Osteoblast (primary cell): ENCODE results near the gene WASF3. TPM values are rescaled to one million over a fixed set of nuclear protein-coding genes. Genes with fewer than 3 reads are reported as not detected.
A peak's percentile ranks its signal among the peaks of the same experiment; 100 is the strongest.

ENCODE experiments used
- DNase-seq: peaks from one replicate; pipeline ENCODE4 v3.0.0; 2011; ENCODE audit warnings: low spot score, mixed read lengths; ENCODE audit not compliant: insufficient read length; ENCODE audit errors: missing footprints
- H2AFZ ChIP-seq: 2 replicates; pipeline ENCODE4 v1.6.0; 2011; ENCODE audit warnings: mild to moderate bottlenecking, low read length
- H3K27ac ChIP-seq: 2 replicates; pipeline ENCODE4 v1.5.1; 2011; ENCODE audit warnings: mild to moderate bottlenecking, low read depth, low read length, moderate library complexity
- H3K27me3 ChIP-seq: 2 replicates; pipeline ENCODE4 v1.6.0; 2012; ENCODE audit warnings: mild to moderate bottlenecking, control low read depth, inconsistent platforms, low read length, moderate library complexity; ENCODE audit not compliant: insufficient read depth
- H3K36me3 ChIP-seq: 2 replicates; pipeline ENCODE4 v1.5.1; 2011; ENCODE audit warnings: mild to moderate bottlenecking, low read length, control low read depth, moderate library complexity; ENCODE audit not compliant: insufficient read depth
- H3K4me1 ChIP-seq: 2 replicates; pipeline ENCODE4 v1.5.1; 2011; ENCODE audit warnings: mild to moderate bottlenecking, low read length, control low read depth, moderate library complexity; ENCODE audit not compliant: insufficient read depth
- H3K4me2 ChIP-seq: 2 replicates; pipeline ENCODE4 v1.6.0; 2011; ENCODE audit warnings: mild to moderate bottlenecking, low read length; ENCODE audit not compliant: insufficient read depth
- H3K4me3 ChIP-seq: fragments of 200-600 bp; sonication (generic); 3 replicates; pipeline ENCODE4 v1.5.1; 2012; ENCODE audit warnings: mild to moderate bottlenecking, low read length, inconsistent platforms; ENCODE audit not compliant: insufficient read depth
- H3K79me2 ChIP-seq: 2 replicates; pipeline ENCODE4 v1.6.0; 2012; ENCODE audit warnings: mild to moderate bottlenecking, low read length, control low read depth, inconsistent platforms; ENCODE audit not compliant: insufficient read depth
- H3K9me3 ChIP-seq: 2 replicates; pipeline ENCODE4 v1.5.1; 2011; ENCODE audit warnings: low read depth, low read length, control low read depth
- H4K20me1 ChIP-seq: 2 replicates; pipeline ENCODE4 v1.6.0; 2012; ENCODE audit warnings: mild to moderate bottlenecking, low read length, control low read depth; ENCODE audit not compliant: insufficient read depth
- total RNA-seq: library from RNA; depleted of rRNA; stranded (reverse); fragments of >200 nt; gene quantifications from 2 replicates; pipeline ENCODE4 v1.2.3, GENCODE V29; 2012
- TF ChIP-seq, protein P1 (sequence below): IDR thresholded peaks from 2 replicates; pipeline ENCODE4 v1.5.1; 2011; ENCODE audit warnings: mild to moderate bottlenecking, low read depth, low read length, moderate library complexity; ENCODE audit errors: extremely low read depth

Gene WASF3
- total RNA-seq, 1 donor = 23.5 TPM

DNA sequence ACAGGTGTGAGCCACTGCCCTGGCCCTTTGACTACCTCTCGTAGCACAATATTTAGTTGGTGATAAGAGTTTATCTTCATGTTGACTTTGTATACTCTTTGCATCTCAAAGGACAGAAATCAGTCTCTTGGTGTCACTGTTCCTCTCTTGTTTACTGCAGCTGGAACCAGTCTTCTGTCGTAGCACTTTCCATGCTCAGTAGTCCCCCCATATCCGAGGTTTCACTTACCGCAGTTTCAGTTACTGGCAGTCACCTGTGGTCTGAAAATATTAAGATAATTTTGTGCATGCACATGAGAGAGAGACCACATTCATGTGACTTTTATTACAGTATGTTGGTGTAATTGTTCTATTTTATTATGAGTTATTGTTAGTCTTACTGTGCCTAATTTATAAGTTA, 49.1 kb downstream of the WASF3 start:
- Histone ChIP-seq H3K79me2 (peaks cover 93% of the 10 kb centered on the region), H3K27me3 (no peaks in the 10 kb centered on the region), H3K9me3 (no peaks in the 10 kb centered on the region), H3K27ac (no peak overlapping the region), H4K20me1 (peaks cover 36% of the 10 kb centered on the region), H3K4me2 (no peak overlapping the region), H2AFZ (no peak overlapping the region), H3K4me3 (no peak overlapping the region), H3K4me1 (peaks cover 12% of the 10 kb centered on the region), H3K36me3 (no peaks in the 10 kb centered on the region)
- TF ChIP-seq, protein P1, sequence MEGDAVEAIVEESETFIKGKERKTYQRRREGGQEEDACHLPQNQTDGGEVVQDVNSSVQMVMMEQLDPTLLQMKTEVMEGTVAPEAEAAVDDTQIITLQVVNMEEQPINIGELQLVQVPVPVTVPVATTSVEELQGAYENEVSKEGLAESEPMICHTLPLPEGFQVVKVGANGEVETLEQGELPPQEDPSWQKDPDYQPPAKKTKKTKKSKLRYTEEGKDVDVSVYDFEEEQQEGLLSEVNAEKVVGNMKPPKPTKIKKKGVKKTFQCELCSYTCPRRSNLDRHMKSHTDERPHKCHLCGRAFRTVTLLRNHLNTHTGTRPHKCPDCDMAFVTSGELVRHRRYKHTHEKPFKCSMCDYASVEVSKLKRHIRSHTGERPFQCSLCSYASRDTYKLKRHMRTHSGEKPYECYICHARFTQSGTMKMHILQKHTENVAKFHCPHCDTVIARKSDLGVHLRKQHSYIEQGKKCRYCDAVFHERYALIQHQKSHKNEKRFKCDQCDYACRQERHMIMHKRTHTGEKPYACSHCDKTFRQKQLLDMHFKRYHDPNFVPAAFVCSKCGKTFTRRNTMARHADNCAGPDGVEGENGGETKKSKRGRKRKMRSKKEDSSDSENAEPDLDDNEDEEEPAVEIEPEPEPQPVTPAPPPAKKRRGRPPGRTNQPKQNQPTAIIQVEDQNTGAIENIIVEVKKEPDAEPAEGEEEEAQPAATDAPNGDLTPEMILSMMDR = no peak
- no peak for DNase-seq

DNA sequence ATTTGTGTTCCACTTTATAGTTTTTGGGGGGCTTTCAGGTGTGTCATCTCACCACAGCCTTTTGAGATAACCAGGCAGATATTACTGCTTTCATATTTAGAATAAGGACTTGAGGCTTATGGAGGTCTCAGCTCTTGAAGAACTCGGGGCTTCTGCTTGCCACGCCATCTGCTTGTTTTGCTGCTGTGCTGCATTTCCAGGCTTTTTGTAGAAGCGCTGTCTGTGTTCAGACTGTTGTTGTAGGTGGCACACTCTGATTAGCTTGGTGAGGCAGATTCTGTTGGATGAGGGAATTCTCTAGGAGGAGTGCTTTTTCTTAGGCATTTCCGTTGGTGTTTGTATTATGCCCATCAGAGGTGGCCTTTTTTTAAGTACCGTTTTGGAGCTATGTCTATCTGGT, 57.2 kb downstream of the WASF3 start:
- Histone ChIP-seq H3K36me3 (no peaks in the 10 kb centered on the region), H3K79me2 (peaks cover 34% of the 10 kb centered on the region), H3K4me1 (peaks cover 23% of the 10 kb centered on the region), H2AFZ (no peak overlapping the region), H3K27ac (no peak overlapping the region), H3K27me3 (no peaks in the 10 kb centered on the region), H3K4me3 (no peak overlapping the region), H3K9me3 (no peaks in the 10 kb centered on the region), H4K20me1 (peaks cover 11% of the 10 kb centered on the region), H3K4me2 (no peak overlapping the region)
- DNase-seq = no peak
- TF ChIP-seq, protein P1 = no peak

DNA sequence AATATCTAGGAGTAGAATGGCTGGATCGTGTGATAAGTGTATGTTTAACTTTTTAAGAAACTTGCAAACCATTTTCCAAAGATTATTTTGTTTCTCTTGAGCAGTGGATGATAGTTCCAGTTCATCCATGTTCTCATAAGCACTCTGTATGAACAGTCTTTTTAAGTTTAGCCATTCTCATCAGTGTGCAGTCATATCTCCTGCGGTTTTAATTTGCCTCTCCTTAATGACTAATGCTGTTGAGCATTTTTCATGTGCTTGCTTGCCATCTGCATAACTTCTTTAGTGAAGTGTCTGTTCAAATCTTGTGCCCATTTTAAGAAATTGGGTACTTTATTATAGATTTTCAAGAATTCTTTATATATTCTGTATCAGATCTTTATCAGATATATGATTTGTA, 58.6 kb downstream of the WASF3 start:
- peak overlapping the region; percentile 47 for H3K27ac ChIP-seq
- H3K9me3 ChIP-seq = no peaks in the 10 kb centered on the region
- DNase-seq = peak; percentile 41
- H3K4me2 ChIP-seq = peak overlapping the region; percentile 28
- TF ChIP-seq, protein P1 = no peak
- no peak overlapping the region for H3K4me3 ChIP-seq
- no peaks in the 10 kb centered on the region for H3K36me3 ChIP-seq
- H2AFZ ChIP-seq = no peak overlapping the region
- peaks cover 20% of the 10 kb centered on the region for H3K79me2 ChIP-seq
- H3K4me1 ChIP-seq = peaks cover 25% of the 10 kb centered on the region
- H3K27me3 ChIP-seq = no peaks in the 10 kb centered on the region
- H4K20me1 ChIP-seq = peaks cover 5% of the 10 kb centered on the region

DNA sequence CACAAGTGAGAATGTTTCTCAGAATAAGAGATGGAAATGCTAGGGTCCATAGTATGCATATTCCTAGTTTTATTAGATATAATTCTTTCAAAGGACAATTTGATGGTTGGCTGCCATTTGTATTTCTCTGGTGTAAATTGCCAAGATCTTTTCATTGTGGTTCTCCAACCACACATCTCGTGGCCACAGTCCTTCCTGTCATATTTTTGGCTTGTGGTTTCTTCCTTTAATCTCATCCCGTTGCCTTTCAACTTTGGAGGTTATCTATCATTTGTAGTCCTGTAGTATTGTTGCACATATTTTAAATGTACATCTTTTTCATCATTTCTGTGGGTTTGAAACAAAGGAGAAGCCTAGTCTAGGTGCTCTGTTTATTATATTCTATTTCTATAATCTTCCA, 61.2 kb downstream of the WASF3 start:
- no peak for DNase-seq
- Histone ChIP-seq H3K36me3 (no peaks in the 10 kb centered on the region), H3K4me3 (no peak overlapping the region), H3K79me2 (peaks cover 10% of the 10 kb centered on the region), H4K20me1 (peaks cover 5% of the 10 kb centered on the region), H3K27ac (no peak overlapping the region), H3K9me3 (no peaks in the 10 kb centered on the region), H3K4me2 (no peak overlapping the region), H3K27me3 (no peaks in the 10 kb centered on the region), H3K4me1 (peaks cover 25% of the 10 kb centered on the region), H2AFZ (no peak overlapping the region)
- TF ChIP-seq, protein P1 = no peak
